Suppressor macrophage (primary cell): Measurements from ENCODE around the gene CLCN7.

ENCODE experiments used
- DNase-seq, 4 experiments: peaks; one replicate each; pipeline ENCODE4 v3.0.0-alpha.2; 2020 to 2022

Gene CLCN7

DNA sequence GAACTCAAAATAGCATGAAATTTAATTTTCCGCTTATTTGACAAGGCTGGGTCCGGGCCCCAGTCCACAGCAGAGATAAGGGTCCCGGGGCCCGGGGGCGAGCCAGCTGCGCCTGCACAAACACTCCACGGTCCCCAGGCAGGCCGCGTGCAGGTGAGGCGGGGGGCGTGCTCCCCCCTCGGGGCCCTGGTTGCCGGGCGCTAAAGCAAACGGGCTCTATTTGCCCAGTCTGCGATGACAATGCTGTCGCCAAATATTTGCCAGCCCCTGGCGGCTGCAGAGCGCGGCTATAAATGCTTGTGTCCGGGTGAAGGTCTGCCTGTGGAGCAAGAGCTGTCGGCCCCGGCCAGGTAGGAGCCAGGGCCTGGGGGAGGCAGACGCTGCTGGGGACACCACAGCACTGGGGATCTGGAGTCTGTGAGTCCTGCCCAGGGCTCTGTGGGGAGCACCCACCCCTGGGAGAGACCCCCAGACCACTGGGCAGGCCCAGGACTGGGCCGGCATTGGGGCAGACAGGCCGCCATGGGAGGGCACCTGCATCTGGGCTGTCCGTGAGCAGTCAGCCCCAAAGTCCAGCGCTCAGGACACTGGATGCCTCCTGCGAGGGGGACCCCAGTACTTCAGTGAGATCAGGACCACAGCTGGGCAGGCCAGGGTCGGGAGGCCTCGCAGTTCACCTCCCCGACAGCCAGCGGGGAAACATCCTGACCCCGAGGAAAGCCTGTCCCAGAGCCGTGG lies 43.9 kb downstream of the CLCN7 start, which contains the start of gene PERCC1:
Gene PERCC1, plus strand, starts transcription at position 320 of the 738 bp plus-strand sequence. CDS start 1,516 bp downstream, outside the sequence.
- DNase-seq, result no peak

DNA sequence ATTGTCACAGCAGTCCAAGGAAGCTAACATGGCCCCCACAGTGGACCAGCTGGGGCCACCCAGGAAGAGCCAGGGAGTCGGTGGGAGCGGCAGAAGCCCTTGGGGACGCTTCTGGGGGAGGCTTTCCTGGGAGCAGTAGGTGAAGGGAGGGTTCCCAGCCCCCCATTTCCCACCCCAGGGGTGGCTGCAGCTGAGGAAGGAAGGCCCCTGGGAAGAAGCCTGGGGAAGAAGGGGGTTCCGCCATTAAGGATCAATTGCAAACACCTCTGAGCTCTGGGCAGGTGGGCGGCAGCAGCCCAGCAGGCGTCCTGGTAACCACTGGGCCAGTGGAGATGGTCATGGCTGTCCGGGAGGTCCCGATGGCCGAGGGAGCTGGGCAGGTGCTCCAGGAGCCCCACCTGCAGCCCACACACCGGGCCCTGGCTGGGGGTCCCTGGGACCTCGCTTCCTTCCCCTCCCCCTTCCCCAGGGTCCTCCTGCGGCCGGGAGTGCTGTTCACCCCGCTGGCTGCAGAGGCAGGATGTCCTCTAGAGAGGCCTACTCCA lies 44.5 kb downstream of the CLCN7 start:
- DNase-seq, result no peak

DNA sequence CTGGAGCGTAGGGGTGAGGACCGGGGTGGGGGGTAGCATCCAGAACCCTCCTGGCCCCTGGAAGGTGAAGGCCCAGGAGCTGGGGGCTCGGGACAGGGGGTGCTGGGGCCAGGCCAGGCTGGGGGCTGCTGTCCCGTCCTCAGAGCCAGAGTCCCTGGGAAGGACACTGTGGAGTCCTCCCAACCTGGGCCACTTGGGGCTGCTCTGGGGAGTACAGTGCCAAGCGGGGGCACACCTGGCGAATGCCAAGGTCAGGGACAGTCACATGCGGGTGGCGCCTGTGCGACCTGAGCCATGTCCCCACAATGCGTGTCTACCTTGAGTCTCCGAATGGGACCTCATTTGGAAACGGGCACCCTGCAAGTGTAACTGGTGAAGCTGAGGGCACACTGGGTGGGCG lies 45.2 kb downstream of the CLCN7 start:
- no peak for DNase-seq

DNA sequence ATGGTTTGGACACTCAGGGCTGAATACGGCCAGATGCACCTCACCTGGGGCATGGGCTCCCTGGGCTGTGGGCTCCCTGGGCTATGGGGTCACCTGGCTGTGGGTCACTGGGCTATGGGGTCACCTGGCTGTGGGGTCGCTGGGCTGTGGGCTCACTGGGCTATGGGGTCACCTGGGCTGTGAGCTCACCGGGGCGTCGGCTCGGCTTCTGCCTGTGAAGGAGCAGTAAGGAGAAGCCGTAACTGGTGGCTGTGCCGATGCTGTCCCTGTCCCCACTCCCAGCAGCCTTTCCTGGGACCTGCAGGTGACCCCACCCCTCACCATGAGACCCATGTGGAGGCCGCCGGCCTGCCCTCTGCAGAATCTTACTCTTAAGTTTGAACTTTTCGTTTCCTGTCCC lies 45.8 kb downstream of the CLCN7 start:
- no peak for DNase-seq

DNA sequence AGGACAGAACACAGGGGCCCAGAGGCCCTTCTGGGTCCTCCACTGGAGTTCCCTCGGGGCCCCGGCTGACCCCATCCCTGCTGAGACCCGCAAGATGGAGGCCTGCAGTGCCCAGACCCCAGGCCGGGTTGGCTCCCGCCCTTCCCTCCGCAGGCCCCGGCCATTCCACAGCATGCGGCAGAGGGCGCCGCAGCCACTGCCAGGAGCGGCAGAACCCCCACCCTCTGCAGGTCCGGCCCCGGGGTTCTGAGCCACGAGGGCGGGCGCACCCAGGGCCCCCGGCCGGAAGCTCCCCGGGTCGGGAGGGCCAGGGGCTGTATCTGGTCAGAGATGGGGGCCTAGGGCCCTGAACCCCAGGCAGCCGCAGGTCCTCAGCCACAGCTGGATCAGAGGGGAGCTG lies 46.3 kb downstream of the CLCN7 start:
- peak; percentile 56 to 81 (median 70) for DNase-seq

DNA sequence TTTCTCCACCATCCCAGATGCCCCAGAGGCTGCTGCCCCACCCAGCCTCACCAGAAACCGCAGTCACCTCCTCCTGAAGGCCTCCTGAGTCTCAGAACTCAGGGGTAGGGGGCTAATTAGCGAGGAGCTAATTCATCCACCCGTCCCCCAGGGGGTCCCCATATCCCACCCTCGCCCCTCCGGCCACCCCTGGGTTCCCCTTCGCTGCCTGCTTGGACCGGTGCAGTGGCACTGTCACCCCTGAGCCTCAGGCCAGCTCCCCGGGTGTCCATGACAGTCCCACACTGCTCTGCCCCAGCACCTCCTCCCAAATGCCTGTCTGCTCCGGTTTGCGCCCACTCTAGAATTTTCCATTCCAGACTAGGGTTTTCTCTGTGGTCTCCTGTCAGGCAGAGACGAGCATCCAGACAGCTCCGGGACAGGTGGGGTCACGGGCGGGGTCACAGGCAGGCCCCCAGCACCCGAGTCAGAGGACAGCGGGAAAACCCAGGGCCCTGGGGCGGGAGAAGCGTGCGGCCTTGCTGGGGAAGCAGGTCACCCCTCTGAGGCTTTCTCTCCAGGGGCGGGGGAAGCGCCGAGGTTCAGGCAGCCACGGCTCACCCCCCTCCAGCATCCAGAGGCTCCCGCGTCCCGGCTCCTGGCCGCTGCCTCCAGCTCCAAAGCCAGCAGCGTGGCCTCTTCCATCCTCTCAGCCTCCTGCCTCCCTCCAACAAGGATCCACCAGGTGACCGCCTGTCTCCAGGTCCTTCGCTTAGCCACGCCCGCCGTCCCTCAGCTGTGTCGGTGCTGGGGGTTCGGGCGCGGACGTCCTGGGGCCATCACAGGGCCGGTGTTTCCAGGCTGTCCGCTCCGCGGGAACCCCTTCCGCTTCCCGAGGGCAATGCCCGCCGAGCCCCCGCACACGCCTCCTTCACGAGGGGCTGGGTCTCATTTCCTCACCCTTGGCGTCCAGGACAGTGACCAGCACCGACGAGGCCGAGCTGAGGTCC lies 47.1 kb downstream of the CLCN7 start:
- no peak for DNase-seq

DNA sequence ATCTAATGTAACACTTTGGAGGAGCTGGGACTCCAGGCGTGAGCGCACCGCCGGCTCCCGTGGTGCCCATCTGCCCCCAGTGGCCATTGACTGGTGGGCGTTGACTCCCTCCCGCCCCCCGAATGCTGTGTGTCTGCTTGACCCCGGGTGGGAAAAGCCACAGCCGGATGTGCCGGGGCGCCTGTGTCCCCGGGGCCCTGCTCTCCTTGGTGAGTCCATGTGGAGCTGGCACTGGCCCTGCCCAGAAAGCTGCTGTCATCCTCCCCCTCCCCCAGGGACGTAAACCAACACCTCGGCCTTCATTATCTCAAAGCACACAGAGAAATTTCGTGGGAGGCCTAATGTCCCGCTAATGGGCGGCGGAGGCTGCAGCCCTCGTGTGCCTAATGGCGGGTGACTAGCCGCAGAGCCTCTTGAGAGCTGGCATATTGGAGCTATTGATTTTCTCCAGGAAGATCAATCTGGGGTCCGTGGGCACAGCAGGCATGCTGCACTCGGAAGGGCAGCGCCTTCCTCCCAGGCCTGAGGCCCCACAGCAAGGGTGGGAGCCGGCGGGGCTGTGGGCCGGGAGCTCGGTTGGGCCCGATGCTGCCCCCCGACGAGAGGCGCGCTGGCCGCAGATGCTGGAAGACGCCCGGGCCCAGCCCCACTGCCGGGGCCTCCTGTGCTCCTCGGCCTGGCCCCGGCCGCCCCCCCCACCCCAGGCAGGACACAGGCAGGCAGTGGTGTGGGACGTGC lies 47.9 kb downstream of the CLCN7 start:
- no peak for DNase-seq

DNA sequence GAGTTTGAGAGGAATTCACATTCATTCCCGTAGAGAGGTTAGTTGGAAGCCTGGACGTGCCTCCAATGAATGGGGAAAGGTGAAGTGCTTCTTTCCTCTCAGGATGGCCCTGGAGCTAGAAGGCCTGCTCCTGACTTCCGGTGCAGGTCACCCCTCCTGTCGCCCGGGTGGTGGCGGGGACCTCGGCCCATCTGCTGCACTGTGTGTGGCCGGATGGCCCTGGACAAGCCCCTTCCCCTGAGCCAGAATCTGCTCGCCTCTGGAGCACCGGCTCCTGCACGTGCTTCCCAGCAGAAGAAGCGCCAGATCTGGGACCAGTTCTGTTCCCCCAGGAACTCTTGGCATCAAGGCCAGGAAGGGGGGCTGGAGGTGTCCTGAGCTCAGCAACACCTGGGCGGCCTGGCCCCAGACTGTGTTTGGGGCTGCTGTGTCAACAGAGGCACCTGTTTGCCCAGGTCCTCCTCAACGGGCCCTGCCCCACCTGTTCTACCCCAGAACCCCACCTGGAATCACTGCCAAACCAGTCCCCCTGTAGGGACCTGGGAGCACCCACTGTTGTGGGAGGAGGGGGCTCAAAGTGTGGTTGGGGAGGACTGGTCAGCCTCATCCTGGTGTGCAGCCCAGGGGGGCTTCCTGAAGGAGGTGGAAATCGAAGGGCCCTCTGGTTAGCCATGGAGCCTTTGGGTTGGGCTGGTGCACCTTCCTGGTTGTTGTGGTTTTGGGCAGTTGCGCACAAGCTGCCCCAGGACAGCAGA lies 49.0 kb downstream of the CLCN7 start:
- DNase-seq, result peak in 1 of 4 experiments; percentile 1

DNA sequence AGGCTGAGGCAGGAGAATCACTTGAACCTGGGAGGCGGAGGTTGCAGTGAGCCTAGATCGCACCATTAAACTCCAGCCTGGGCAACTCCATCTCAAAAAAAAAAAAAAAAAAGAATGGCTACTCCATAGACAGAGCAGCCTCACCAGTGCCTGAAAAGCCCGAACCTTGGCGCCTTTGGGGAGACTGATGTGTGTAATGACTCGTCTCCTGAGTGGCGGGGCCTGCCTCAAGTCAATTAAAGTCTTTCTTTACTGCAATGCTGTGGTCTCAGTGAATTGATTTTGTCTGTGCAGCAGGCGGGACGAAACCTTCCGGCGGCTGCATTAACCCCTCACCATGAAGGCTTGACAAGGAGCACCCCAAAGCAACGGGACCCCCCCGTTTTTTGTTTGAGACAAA lies 50.8 kb downstream of the CLCN7 start:
- DNase-seq, result peak in 1 of 4 experiments; percentile 1

DNA sequence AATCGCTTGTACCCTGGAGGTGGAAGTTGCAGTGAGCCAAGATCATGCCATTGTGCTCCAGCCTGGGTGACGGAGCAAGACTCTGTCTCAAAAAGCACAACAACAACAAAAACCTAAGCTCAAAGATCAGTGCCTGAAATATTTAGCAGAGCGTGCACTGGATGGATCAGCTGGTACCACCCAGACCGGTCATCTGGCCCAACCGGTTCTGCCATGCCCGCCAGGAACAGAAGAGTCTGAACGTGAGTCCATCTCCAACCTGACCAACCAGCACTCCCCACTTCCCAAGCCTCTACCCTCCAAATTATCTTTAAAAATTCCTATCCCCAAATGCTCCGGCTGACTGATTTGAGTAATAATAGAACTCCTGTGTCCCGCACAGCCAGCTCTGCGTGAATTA lies 52.8 kb downstream of the CLCN7 start:
- peak in 1 of 4 experiments; percentile 1 for DNase-seq

DNA sequence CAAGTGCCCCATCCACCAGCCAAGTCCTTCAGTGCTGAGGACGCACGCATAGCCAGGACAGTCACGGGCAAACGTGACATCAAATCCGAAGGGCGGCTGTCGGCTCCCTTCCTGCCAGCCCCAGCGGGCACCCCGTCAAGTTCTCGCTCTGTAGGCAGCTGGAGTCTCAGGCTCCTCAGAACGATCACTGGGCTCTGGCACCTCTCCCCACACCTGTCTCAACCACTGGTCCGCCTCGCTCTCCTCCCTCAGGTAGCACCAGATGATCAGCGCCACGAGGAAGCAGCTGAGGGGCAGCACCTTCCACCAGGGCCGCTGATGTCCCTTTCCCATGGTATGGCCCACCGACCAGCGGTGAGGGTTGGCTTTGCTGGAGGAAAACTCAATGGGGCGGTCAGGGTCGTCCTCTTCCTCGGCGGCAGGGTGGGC lies 54.7 kb downstream of the CLCN7 start:
- DNase-seq, result peak in 2 of 4 experiments; percentile 5 to 22

DNA sequence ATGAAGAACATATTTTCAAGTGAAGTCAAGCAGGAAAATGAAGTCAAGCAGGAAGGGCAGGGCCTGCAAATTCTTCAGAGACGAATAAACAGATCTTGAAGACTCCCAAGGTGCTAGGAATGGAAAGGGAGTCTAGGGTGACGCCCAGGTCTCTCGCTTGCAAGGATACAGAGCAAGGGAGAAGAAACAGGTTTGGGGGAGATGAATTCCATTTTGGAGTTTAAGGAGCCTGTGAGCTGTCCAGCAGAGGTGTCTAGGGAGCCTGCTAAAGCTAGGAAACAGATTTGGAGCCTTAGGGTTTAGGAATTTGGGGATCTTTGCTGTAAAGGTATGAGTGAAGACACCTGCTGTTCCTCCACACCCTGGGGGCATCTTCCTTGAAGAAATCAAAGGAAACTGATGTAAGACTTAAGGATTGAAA lies 58.3 kb downstream of the CLCN7 start:
- no peak for DNase-seq

DNA sequence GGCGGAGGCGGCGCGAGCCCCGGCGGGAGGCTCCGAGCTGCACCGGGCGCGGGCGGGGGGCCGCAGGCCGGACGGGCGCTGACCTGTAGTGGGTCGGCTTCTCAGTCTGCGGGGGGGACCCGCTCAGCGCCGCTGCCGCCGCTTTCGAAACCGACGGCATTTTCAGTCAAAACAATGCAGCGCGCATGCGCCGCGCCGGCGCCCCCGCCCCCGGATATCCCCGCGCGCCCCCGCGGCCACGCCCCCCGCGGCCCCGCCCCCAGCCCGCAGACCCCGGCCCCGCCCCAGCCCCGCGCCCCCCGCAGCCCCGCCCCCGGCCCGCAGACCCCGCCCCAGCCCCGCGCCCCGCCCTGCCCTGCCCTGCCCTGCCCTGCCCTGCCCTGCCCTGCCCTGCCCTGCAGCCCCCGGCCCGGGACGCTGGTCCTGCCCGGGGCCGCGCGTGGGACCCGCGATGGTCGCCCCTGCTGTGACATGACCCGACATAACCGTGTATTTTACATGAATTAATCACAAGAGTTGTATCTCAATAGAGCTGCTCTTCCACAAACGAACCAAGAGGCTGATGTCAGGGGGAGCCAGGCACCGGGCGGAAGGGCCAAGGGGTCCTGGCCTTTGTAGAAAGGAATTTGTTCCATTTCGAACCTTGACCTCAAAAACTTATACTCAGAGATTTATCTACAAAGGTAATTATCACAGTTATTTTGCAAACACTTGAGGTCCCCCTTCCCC lies 60.1 kb downstream of the CLCN7 start, which contains the start of gene UNKL:
Gene UNKL, minus strand, starts transcription at position 173 of the 729 bp plus-strand sequence. Its CDS starts 13 bp downstream, at position 160.
- DNase-seq, result peak; percentile 58 to 90 (median 75)

DNA sequence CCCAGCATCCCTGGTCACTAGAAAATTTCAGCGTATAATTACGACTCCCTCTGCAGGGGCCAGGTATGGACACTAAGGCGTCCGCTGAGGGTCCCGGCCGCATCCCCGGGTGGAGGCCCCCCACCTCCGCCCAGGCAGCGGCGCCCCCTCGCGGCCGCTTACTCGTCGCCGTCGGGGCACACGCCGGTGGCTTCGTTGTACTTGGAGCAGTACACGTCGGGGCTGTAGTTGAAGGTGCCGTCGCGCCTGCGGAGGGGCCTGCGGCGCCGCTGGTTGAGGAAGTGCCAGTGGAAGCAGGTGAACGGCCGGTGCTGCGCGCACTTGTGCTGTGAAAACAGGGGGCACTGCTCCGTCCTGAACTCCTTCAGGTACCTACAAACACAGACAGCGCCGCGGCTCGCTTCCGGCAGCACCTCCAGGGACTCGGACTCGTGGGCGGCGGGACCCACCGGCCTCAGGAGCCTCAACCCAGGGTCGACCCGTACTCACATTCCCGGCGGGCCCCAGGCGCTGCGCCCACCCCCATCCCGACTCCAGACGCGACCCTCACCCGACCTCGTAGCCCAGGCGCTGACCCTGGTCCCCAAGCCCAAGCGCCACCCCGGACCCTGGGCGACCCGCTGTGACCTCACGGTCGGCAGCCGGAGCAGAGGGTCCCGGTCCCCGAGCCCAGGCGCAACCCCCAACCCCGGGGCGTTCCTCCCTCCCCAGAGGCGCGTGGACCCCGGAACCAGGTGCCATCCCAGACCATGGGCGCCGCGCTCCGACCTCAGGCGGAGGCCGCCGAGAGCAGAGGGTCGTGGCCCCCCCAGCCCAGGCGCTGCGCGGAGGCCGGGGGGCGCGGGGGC lies 60.9 kb downstream of the CLCN7 start:
- DNase-seq, result peak; percentile 56 to 86 (median 70)

DNA sequence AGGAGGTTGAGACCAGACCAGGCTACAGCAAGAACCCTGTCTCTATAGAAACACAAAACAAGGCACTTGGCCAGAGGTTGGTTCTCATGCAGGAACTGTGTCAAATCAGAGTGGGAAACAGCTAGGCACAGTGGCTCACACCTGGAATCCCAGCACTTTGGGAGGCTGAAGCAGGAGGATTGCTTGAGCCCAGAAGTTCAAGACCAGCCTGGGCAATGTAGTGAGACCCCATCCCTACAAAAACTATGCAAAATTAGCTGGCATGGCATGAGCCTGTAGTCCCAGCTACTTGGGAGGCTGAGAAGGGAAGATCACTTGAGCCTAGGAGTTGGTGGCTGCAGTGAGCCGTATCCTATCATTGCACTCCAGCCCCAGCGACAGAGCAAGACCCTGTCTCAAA lies 62.0 kb downstream of the CLCN7 start:
- DNase-seq, result no peak

DNA sequence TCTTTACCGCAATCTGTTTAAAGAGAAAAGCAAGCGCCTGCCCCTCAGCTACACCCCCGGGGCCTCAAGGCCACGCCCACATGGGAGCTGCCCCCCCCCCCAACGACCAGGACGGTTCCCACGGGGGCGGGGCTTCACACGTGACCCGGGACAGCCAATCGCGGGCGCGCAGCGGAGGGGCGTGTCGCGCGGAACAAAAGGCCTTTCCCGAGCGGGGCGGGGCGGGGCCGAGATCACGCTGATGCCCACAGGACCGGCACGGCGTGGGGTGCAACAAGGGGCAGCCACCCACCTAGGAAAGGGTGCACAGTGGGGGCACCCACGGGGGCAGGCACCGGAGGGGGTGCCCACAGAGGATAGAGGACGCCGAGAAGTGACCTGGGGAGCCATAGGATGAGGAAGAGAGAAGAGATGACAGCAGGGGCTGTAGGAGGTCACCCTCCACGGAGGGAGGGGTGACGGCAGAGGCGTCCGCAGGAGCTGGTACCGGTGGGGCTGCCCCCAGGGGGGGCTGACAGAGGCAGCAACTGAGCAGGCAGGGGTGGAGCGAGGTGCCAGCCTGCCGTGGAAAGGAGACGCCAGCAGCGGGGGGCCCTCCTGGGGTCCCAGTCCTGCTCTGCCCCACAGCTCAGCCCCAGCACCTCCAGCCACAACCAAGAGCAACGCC lies 66.5 kb downstream of the CLCN7 start:
- peak; percentile 91 to 97 (median 95) for DNase-seq

DNA sequence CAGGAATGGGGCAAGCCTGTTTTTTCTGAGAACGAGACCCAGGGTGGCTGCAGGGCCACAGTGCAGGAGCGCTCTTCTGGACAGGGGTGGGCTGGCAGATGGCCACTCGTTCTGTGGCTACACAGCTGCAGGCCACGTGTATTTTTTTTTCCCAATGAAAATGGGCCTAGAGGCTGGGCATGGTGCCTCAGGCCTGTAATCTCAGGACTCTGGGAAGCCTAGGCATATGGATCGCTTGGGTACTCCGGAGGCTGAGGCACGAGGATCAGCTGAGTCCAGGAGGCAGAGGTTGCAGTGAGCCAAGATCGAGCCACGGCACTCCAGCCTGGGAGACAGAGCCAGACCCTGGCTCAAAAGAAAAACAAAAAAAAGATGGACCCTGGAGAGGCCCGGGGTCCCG lies 67.1 kb downstream of the CLCN7 start:
- no peak for DNase-seq

DNA sequence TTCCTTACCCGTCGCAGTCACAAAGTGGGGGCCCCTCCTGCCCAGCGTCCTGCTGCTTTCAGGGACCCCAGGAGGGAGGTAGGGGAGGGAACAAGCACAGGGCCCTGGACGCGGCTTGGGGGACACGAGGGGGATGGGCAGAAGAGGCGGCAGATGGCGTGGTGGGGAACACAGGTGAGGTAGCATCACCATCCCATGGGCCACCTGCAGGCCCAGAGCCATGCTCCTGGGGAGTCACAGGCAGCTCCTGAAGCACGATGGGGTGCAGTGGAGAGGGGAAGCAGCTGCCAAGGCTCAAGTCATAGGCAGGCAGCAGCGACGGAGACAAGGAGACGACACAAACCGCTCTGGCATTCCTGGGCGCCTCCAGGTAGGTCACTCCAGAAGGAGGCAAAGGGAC lies 71.1 kb downstream of the CLCN7 start:
- no peak for DNase-seq

DNA sequence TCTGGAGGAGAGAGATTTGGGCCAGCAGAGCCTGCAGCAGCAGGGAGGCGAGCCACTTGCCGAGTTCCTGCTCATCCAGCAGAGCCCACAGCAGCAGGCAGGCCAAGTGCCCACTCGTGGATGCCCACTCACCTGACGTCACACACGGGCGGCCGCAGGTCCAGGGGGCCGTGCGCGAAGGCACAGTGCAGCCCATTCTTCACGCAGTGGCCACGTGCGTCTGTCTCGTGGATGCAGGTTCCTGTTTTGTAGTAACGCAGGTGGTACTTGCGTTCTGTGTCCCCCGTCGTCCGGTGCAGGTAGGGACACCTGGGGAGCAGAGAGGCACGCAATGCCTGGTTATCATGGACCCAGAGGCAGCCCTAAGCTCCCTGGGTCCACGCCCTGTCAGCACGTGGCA lies 71.8 kb downstream of the CLCN7 start:
- no peak for DNase-seq
